Measurements from ENCODE around the gene SPATC1L.
"Not testable (repeated sequence)": the region's sequence is repeated elsewhere in the genome, so short reads cannot be mapped to it uniquely, and the experiment has no call there.

Gene SPATC1L

DNA sequence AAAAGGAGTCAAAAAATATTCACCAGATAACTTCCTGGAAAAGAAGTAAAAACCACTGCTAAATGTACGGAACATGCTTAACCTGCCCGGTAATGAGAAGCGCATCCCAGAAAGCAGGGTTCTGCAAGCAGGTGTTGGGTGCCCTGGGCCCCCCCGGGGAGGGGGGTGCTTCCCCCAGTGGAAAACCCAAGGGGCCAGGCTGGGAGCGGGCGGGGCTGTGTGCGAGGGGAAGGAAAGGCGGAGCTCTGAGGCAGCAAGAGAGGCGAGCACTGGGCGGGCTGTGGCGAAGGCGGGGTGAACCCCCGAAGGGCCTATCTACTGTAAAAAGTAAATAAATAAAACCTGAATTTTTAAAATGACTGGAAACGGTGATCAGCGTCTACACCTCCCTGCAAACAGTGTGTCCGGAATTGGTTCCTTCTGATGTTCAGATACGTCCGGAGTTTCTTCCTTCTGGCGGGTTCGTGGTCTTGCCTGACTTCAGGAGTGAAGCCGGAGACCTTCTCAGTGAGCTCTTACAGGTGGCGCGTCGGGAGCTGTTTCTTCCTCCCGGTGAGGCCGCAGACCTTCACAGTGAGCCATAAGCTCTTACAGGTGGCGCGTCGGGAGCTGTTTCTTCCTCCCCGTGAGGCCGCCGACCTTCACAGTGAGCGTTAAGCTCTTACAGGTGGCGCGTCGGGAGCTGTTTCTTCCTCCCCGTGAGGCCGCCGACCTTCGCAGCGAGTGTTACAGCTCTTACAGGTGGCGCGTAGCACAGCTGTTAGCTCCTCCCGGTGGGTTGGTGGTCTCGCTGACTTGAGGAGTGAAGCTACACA, 42.3 kb downstream of the SPATC1L start:
- H3K9me3 ChIP-seq: no peaks in the 10 kb centered on the region
- TF ChIP-seq, protein P1, sequence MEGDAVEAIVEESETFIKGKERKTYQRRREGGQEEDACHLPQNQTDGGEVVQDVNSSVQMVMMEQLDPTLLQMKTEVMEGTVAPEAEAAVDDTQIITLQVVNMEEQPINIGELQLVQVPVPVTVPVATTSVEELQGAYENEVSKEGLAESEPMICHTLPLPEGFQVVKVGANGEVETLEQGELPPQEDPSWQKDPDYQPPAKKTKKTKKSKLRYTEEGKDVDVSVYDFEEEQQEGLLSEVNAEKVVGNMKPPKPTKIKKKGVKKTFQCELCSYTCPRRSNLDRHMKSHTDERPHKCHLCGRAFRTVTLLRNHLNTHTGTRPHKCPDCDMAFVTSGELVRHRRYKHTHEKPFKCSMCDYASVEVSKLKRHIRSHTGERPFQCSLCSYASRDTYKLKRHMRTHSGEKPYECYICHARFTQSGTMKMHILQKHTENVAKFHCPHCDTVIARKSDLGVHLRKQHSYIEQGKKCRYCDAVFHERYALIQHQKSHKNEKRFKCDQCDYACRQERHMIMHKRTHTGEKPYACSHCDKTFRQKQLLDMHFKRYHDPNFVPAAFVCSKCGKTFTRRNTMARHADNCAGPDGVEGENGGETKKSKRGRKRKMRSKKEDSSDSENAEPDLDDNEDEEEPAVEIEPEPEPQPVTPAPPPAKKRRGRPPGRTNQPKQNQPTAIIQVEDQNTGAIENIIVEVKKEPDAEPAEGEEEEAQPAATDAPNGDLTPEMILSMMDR (IDR thresholded peaks at IDR 0.05): no peak
- H3K4me1 ChIP-seq (ENCODE audit: control insufficient read depth in 1 of 2, insufficient read depth in 1 of 2, low read depth in 1 of 2, low read length in 1 of 2): peaks cover 0 to 5% of the 10 kb centered on the region in 2 experiments
- no peak overlapping the region for H3K27ac ChIP-seq
- H3K36me3 ChIP-seq: no peaks in the 10 kb centered on the region
- peaks cover 4% of the 10 kb centered on the region for H3K27me3 ChIP-seq
- no peak overlapping the region for H3K4me3 ChIP-seq (ENCODE audit: low read depth in 1 of 2, low read length in 1 of 2)

DNA sequence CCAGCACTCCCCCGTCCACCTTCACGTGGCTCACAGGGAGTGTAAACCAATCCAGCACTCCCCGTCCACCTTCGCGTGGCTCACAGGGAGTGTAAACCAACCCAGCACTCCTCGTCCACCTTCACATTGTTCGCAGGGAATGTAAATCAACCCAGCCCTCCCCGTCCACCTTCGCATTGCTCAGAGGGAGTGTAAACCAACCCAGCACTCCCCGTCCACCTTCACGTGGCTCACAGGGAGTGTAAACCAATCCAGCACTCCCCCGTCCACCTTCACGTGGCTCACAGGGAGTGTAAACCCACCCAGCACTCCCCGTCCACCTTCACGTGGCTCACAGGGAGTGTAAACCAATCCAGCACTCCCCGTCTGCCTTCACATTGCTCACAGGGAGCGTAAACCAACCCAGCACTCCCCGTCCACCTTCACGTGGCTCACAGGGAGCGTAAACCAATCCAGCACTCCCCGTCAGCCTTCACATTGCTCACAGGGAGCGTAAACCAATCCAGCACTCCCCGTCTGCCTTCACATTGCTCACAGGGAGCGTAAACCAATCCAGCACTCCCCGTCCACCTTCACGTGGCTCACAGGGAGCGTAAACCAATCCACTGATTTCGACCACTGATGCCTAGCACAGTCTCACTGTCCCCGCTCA, 43.8 kb downstream of the SPATC1L start:
- not testable (repeated sequence) for H3K4me3 ChIP-seq (ENCODE audit: low read depth in 1 of 2, low read length in 1 of 2); H3K27me3 ChIP-seq

DNA sequence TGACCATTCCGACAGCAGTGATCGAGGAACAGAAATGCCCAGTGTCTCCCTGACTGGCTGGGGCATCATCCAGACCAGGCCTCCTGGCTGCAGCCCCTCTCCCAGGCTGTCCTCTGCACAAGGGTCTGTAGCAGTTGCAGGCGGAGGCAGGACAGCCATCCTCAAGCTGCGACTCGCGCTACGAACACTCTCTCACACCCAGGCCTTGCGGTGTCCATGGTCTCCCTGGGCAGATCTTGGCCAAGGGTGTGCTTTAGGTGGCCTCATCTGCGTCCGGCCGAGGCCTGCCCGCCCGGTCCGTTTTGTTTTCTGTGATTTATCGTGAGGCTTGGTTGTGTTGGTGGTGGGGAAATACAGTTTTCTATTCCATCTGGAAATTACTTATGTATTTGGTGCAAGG, 44.6 kb downstream of the SPATC1L start:
- H3K9me3 ChIP-seq: no peaks in the 10 kb centered on the region
- TF ChIP-seq, protein P1 (IDR thresholded peaks at IDR 0.05): no peak

More for the DNA sequence above, 43.8 kb downstream of the SPATC1L start:
- not testable (repeated sequence) for H3K36me3 ChIP-seq; H3K4me1 ChIP-seq (ENCODE audit: control insufficient read depth in 1 of 2, insufficient read depth in 1 of 2, low read depth in 1 of 2, low read length in 1 of 2); H3K27ac ChIP-seq; H3K9me3 ChIP-seq

GRCh38 chr21:46138383-46138970, 45.8 kb downstream of the SPATC1L start:
- TF ChIP-seq, protein P1 (IDR thresholded peaks at IDR 0.05): no peak
- Histone ChIP-seq H3K4me1 (ENCODE audit: control insufficient read depth in 1 of 2, insufficient read depth in 1 of 2, low read depth in 1 of 2, low read length in 1 of 2) (peaks cover 0 to 2% of the 10 kb centered on the region in 2 experiments), H3K27me3 (peaks cover 3% of the 10 kb centered on the region), H3K9me3 (no peaks in the 10 kb centered on the region), H3K36me3 (no peaks in the 10 kb centered on the region), H3K27ac (no peak overlapping the region), H3K4me3 (ENCODE audit: low read depth in 1 of 2, low read length in 1 of 2) (no peak overlapping the region)

More for the DNA sequence above, 44.6 kb downstream of the SPATC1L start:
- Histone ChIP-seq H3K4me3 (ENCODE audit: low read depth in 1 of 2, low read length in 1 of 2) (no peak overlapping the region), H3K4me1 (ENCODE audit: control insufficient read depth in 1 of 2, insufficient read depth in 1 of 2, low read depth in 1 of 2, low read length in 1 of 2) (peaks cover 0 to 5% of the 10 kb centered on the region in 2 experiments), H3K36me3 (no peaks in the 10 kb centered on the region), H3K27ac (no peak overlapping the region), H3K27me3 (peaks cover 4% of the 10 kb centered on the region)

DNA sequence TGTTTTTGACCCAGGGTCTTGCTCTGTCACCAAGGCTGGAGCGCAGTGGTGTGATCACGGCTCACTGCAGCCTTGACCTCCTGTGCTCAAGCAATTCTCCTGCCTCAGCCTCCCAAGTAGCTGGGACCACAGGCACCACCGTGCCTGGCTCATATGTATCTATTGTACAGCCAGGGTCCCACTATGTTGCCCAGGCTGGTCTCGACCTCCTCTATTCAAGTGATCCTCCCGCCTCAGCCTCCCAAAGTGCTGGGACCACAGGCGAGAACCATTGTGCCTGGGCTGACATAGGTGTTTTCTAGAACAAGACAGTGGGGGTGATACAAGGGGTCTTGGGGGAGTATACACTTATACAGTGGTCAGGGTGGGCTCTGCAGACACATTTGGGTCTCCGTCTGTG, 46.4 kb downstream of the SPATC1L start:
- H3K27me3 ChIP-seq: no peaks in the 10 kb centered on the region
- H3K4me3 ChIP-seq (ENCODE audit: low read depth in 1 of 2, low read length in 1 of 2): no peak overlapping the region
- no peaks in the 10 kb centered on the region for H3K9me3 ChIP-seq
- no peaks in the 10 kb centered on the region for H3K36me3 ChIP-seq
- no peak overlapping the region for H3K27ac ChIP-seq
- TF ChIP-seq, protein P1 (IDR thresholded peaks at IDR 0.05): no peak
- no peaks in the 10 kb centered on the region for H3K4me1 ChIP-seq (ENCODE audit: control insufficient read depth in 1 of 2, insufficient read depth in 1 of 2, low read depth in 1 of 2, low read length in 1 of 2)

Measured in neutrophil (primary cell).